GM18951 (cell line): Measurements from ENCODE around the gene FRAS1.

Experiments used
- POLR2A ChIP-seq: IDR thresholded peaks from 4 replicates; pipeline ENCODE4 v1.6.1; 2011; ENCODE audit warnings: mild to moderate bottlenecking; ENCODE audit not compliant: insufficient read length, insufficient read depth; ENCODE audit errors: extremely low read depth
- in situ Hi-C: fragments of 300-500 bp; cut with MboI; formaldehyde crosslinking; loops from one replicate; pipeline ENCODE4 v1.12.0; 2022; ENCODE audit warnings: low sequenced_read_pairs, mixed read lengths, inconsistent platforms; ENCODE audit not compliant: unreplicated experiment

FRAS1 gene

GRCh38 chr4:78553043-78553396 is 495.9 kb downstream of the FRAS1 start:
- in situ Hi-C loops, result no loop called here
- TF ChIP-seq POLR2A, result no peak

- TF ChIP-seq POLR2A, result no peak
Measured at GRCh38 chr4:78553529-78554060, 496.5 kb downstream of the FRAS1 start.

GRCh38 chr4:78556665-78557064 is 499.5 kb downstream of the FRAS1 start:
- no peak for TF ChIP-seq POLR2A
- in situ Hi-C loops, result no loop called here

More at GRCh38 chr4:78553529-78554060, 496.5 kb downstream of the FRAS1 start:
- in situ Hi-C loops, result no loop called here

GRCh38 chr4:78557841-78558240 is 500.7 kb downstream of the FRAS1 start:
- in situ Hi-C loops, result no loop called here
- TF ChIP-seq POLR2A, result no peak

- in situ Hi-C loops, result no loop called here
- no peak for TF ChIP-seq POLR2A
Measured at GRCh38 chr4:78558410-78558809, 501.3 kb downstream of the FRAS1 start.

GRCh38 chr4:78560296-78560963 is 503.3 kb downstream of the FRAS1 start:
- TF ChIP-seq POLR2A, result no peak
- in situ Hi-C loops, result no loop called here

- TF ChIP-seq POLR2A, result no peak
- in situ Hi-C loops, result no loop called here
Measured at GRCh38 chr4:78561677-78562076, 504.6 kb downstream of the FRAS1 start.

GRCh38 chr4:78562687-78563086 is 505.6 kb downstream of the FRAS1 start:
- in situ Hi-C loops, result no loop called here

GRCh38 chr4:78565971-78566372 is 508.8 kb downstream of the FRAS1 start:
- in situ Hi-C loops, result no loop called here
- TF ChIP-seq POLR2A, result no peak

More at GRCh38 chr4:78562687-78563086, 505.6 kb downstream of the FRAS1 start:
- no peak for TF ChIP-seq POLR2A

GRCh38 chr4:78566834-78567499 is 509.8 kb downstream of the FRAS1 start:
- in situ Hi-C loops, result no loop called here
- TF ChIP-seq POLR2A, result no peak

GRCh38 chr4:78567500-78568060 is 510.5 kb downstream of the FRAS1 start:
- in situ Hi-C loops, result no loop called here
- no peak for TF ChIP-seq POLR2A

GRCh38 chr4:78568640-78569305 is 511.6 kb downstream of the FRAS1 start:
- in situ Hi-C loops, result no loop called here
- TF ChIP-seq POLR2A, result no peak

- in situ Hi-C loops, result no loop called here
- no peak for TF ChIP-seq POLR2A
Measured at GRCh38 chr4:78569306-78569821, 512.2 kb downstream of the FRAS1 start.

- in situ Hi-C loops, result no loop called here
- no peak for TF ChIP-seq POLR2A
Measured at GRCh38 chr4:78570117-78570516, 513.0 kb downstream of the FRAS1 start.

- in situ Hi-C loops, result no loop called here
- TF ChIP-seq POLR2A, result no peak
Measured at GRCh38 chr4:78571804-78572203, 514.7 kb downstream of the FRAS1 start.
